Activated T-cell treated with anti-CD3 and anti-CD28 coated beads for 24 hours (primary cell): ENCODE measurements around the gene DDX47.
"Not testable (repeated sequence)": the region's sequence is repeated elsewhere in the genome, so short reads cannot be mapped to it uniquely, and the experiment has no call there.

Source experiments
- DNase-seq: peaks from one replicate; pipeline ENCODE4 v3.0.0-alpha.2; 2020; ENCODE audit warnings: low read depth

Gene DDX47

DNA sequence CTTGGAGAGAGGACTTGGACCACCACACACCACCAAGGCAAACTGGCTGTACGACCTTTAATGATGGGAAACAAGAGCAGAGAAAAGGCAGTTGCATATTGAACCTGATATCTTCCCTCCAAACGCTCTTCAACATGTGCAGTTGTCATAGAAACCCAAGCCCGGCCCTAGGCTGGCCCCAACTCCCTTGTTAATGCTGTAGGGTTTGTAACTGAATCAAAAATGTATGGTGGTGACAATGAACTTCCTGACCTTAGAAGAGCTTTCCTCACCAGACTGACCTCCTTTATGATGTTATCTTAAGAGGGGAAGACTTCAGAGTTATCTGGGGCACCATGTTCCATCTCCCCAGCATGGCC, 15.4 kb upstream of the DDX47 start:
- no peak for DNase-seq

- no peak for DNase-seq
Observed at GRCh38 chr12:12798480-12798879, 14.7 kb upstream of the DDX47 start.

- DNase-seq: no peak
Observed at GRCh38 chr12:12799163-12799920, 13.8 kb upstream of the DDX47 start.

- DNase-seq: no peak
Observed at GRCh38 chr12:12800406-12801180, 12.6 kb upstream of the DDX47 start.

DNA sequence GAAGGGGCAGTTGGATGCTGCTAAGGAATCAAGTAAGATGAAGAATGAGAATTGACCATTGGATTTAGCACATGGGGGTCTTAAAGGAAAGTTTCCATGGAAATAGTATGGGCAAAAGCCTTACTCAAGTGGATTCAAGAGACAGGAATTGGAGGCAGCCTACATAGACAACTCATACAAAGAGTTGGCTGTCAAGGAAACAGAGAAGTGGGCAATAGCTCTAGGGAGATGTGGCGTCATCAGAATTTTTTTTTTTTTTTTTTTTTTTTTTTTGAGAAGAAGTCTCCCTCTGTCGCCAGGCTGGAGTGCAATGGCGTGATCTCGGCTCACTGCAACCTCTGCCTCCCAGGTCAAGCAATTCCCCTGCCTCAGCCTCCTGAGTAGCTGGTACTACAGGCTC, 11.5 kb upstream of the DDX47 start:
- DNase-seq: not testable (repeated sequence)

DNA sequence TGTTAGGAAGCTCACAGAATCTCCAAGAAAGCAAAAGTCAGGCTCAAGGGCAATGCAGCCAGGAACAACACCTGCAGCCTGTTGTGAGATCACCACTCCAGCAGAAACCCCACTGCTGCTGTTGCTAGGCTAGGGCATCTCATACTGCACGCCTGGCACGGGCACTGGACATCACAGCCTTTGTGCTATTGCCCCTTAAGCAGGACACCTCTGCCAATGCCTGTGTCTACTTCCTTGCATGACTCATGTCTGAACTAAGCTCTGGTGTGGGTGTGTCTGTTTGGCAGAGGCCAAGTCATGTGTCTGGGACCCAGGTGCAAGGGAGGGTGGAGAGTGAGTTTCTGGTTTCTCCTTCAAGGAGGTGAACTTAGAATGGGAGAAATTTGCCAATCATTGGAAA, 10.0 kb upstream of the DDX47 start:
- no peak for DNase-seq

DNA sequence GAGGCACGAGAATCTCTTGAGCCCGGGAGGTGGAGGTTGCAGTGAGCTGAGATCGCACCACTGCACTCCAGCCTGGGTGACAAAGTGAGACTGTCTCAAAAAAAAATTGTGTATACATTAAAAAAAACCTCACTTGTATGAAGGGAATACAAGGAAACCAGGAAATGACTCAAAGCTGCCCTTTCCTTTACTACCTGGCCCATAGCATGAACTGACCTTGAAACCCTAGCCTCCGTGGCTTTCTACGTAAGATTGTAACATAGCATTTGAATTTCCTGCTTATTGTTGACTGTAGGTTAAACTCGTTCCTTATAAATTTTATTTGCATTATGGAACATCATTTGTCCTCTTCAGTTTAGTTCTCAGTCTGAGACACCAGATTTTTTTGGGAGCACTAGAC, 9.1 kb upstream of the DDX47 start:
- DNase-seq: no peak

GRCh38 chr12:12804432-12804886, 8.7 kb upstream of the DDX47 start:
- no peak for DNase-seq

DNA sequence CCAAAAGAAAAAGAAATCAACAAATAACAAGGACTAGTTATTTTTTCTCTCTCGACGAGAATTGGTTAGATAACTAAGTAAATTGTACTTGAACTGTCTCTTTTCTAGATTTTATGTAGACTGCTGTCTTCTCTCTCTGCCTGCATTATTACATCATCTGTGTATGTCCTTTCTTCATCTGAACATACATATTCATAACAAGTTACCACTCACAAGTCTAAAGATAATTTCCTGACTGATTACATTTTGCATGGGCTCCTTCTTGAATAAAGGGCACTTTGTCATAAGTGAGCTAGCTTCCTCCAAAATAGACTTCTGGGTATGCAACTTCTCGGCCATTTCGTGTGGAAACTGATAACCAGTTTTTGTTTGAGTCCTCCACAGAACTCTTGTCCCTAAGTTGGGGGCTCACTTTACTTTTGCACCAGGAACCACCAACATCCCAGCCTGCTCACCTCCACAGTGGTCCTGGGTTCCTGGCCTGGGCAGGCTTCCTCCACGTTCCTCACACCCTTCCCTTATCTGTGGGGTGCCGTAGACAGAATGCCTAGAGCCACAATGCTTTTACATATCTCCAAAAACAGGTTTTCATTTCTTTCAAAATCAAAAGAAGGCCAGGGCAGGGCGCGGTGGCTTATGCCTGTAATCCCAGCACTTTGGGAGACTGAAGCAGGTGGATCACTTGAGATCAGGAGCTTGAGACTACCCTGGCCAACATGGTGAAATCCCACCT, 6.2 kb upstream of the DDX47 start:
- no peak for DNase-seq

DNA sequence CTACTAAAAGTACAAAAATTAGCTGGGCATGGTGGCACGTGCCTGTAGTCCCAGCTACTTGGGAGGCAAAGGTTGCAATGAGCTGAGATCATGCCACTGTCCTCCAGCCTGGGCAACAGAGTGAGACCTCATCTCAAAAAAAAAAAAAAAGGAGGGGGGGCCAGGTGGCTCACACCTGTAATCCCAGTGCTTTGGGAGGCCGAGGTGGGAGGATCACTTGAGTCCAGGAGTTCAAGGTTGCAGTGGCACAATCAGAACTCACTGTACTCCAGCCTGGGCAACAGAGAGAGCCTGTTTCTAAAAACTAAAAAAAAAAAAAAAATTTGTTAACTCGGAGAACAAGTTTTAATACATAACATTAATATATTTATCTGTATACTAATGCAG, 5.6 kb upstream of the DDX47 start:
- DNase-seq: not testable (repeated sequence)

DNA sequence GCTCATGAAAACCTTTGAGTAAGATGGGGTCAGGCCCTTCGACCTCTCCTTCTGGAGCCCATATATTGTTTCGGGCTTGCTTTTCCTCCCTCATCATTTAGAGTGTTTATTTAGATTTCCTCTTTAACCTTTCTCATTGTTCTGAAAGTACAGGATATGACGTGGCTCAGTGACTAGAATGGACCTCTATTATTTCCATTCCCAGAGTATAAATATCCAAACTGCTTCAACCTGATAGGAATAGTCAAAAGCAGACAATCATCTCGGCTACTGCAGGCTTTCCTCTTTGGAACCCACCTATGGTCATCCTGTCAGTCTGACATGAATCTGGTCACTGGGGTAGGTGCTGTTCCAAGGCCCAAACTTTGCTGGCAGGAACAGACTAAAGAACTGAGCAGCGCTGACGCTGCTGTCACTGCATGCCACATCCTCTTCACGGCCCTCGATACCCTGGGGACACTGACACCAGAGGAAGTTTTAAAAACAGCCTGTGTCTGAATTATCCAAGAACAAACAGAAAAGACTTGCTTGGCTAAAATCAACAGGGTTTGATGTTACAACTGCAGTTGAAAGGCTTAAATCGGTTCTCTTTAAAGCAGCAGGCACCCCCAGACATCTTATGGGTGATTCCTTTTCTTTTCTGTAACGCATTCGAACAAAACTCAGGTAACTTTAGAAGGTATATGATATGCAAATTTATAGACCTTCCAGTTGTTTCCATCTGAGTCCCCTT, 5.0 kb upstream of the DDX47 start:
- peak; percentile 26 for DNase-seq

GRCh38 chr12:12810553-12811021, 2.6 kb upstream of the DDX47 start:
- no peak for DNase-seq

DNA sequence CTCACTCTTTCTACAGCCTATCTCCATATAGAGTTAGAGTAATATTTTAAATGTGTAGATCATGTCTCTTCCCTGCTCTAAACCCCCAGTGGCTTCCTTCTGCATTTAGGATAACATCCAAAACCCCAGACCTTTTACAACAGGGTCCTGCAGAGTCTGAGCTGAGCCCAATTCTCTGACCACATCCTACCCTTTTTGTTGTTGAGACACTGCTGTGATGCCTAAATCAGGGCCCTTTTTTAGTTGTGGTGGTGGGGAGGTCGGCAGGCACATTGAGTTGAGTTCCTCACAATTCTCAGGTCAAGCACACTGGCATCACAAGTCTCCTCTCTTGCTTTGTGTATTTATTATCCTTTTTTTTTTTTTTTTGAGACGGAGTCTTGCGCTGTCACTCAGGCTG, 1.8 kb upstream of the DDX47 start:
- DNase-seq: no peak

GRCh38 chr12:12812174-12812573, 972 bp upstream of the DDX47 start:
- no peak for DNase-seq

- no peak for DNase-seq
Observed at GRCh38 chr12:12812618-12813119, 477 bp upstream of the DDX47 start.

DNA sequence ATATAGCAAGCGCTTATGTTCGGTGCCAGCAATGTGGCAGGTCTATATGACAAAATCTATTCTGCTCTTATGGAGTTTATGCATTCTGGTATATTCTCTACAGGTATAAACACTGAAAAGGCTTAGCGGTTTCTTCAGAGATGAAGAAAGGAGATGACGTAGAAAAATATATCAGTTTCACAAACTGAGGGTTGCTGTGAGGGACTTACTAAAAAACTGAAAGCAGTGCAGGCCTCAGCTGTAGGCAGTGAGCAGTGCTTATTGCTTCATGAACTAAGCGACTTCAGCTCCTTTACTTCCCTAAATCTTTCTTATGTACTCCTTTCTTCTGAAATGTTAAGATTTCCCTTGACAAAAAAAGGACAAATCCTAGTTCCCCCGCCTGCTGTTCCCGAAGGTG, 4.5 kb downstream of the DDX47 start:
- DNase-seq: no peak

DNA sequence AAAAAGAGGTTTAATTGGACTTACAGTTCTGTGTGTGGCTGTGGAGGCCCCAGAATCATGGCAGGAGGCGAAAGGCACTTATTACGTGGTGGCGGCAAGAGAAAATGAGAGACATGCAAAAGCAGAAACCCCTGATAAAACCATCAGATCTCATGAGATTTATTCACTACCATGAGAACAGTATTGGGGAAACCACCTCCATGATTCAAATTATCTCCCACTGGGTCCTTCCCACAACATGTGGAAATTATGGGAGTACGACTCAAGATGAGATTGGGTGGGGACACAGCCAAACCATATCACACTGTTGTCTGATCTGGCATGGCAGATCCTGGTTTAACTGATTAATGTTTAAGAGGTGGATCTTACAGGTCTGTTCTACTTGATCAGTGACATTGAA, 5.6 kb downstream of the DDX47 start:
- DNase-seq: no peak

DNA sequence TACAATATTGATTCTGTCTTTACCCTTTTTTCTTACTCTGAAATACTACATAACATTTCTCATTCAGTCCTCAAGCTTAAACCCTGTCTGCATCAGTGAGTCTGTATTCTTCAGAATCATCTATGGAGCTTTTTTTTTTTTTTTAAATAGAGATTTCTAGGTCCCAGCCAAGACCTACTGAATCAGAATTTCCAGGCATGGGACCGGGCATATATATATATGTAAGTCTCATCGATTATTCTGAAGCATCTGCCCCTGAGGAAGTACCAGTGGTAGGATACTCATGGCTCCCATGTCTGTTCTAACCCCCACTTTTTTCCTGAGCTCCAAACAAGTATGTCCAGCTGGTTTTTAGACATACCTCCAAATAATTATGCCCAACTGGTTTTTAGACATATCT, 6.1 kb downstream of the DDX47 start:
- DNase-seq: no peak

DNA sequence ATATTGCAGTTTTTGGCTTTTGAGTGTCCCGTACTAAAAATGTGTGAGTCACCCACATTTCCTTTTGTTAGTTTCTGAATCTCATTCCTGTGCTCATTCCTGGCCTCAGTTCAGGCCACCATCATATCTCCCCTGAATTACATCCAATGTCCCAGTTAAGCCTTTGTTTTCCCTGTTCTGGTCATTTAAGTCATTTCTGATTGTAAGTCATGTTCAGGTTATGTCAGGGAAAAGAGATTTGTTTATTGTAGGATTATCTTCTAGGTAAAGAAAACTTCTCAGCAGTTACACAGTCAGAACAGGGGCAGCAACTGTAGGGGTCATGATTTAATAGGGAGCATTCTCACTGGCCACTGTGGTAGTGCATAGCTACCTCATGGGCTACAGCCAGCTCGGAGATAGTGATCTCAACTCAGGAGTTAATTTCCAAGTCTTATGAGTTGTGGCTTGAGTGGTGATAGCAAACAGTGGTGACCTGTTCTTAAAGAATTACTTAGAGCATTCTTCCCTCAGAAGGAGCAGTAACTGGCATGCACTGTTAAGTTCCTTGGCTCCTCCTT, 6.7 kb downstream of the DDX47 start:
- DNase-seq: no peak

- DNase-seq: not testable (repeated sequence)
Observed at GRCh38 chr12:12820376-12820775, 7.2 kb downstream of the DDX47 start.

DNA sequence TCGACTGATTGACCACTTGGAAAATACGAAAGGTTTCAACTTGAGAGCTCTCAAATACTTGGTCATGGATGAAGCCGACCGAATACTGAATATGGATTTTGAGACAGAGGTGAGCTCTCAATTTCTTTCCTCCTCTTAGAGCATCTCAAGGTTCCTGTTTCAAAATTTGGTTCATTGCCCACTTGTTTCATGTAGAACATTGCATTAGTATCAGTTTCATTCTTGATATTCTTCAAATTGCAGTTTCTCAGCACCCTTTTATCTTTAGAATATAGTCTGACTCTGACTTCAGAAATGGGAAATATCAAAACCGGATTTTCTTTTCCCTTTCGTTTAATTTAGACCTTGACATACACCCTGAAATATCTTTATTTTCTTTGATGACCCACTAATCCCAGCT, 8.8 kb downstream of the DDX47 start:
- DNase-seq: no peak

DNA sequence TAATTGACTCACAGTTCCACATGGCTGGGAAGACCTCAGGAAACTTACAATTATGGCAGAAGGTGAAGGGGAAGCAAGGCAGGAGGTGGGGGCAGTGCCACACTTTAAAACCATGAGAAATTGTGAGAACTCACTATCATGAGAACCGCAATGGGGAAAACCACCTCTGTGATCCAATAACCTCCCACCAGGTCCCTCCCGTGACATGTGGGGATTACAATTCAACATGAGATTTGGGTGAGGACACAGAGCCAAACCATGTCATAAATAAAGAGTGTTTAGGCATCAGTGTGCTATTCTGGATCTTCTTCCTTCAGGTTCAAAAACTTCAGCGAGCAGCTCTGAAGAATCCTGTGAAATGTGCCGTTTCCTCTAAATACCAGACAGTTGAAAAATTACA, 9.7 kb downstream of the DDX47 start:
- no peak for DNase-seq
